ENCODE data around the gene ITGB1BP1.

DNA sequence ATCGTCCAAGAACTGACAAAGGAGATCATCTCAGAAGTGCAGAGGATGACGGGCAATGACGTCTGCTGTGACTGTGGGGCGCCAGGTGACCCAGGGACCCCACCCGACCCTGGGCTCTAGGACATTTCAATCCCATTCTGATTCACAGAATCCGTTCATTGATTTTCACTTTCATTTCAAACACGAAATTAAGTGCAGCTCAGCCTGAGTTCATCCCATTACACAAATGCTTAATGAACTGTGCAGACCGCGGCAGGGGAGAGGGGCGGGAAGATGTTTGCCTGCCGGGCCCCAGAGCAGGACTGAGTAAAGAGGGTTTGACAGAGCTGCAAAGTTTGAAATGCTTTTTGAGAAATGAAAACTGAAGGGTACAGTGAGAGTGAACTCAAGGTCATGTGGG is 67.1 kb downstream of the ITGB1BP1 start:
- TF ChIP-seq, protein P1, sequence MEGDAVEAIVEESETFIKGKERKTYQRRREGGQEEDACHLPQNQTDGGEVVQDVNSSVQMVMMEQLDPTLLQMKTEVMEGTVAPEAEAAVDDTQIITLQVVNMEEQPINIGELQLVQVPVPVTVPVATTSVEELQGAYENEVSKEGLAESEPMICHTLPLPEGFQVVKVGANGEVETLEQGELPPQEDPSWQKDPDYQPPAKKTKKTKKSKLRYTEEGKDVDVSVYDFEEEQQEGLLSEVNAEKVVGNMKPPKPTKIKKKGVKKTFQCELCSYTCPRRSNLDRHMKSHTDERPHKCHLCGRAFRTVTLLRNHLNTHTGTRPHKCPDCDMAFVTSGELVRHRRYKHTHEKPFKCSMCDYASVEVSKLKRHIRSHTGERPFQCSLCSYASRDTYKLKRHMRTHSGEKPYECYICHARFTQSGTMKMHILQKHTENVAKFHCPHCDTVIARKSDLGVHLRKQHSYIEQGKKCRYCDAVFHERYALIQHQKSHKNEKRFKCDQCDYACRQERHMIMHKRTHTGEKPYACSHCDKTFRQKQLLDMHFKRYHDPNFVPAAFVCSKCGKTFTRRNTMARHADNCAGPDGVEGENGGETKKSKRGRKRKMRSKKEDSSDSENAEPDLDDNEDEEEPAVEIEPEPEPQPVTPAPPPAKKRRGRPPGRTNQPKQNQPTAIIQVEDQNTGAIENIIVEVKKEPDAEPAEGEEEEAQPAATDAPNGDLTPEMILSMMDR (IDR thresholded peaks at IDR 0.05 in 8 of 11, conservative IDR thresholded peaks at IDR 0.05 in 3 of 11): no peak
- no peak for TF ChIP-seq POLR2AphosphoS5 (IDR thresholded peaks at IDR 0.05)

Measured in spleen (tissue), 7 donors.